Aorta (tissue), 5 donors: ENCODE results near the gene FAM110C. TPM values are rescaled to one million over a fixed set of nuclear protein-coding genes. Genes with fewer than 3 reads are reported as not detected.

Source experiments
- ATAC-seq: fragments of 200-7000 bp; cut with Tn5 transposase; one replicate; pipeline ENCODE4 v1.9.1; 2022; ENCODE audit warnings: moderate library complexity; ENCODE audit not compliant: low FRiP score
- DNase-seq, 2 donors: peaks; one replicate each; pipeline ENCODE4 v3.0.0-alpha.2; 2020
- H3K27ac ChIP-seq, 2 donors: one replicate each; pipeline ENCODE4 v1.5.1; 2013; ENCODE audit warnings: low read length in 2 of 2, mild to moderate bottlenecking in 2 of 2, moderate library complexity in 2 of 2, control low read depth in 1 of 2, inconsistent platforms in 1 of 2, low read depth in 1 of 2
- H3K27me3 ChIP-seq, 2 donors: one replicate each; pipeline ENCODE4 v1.6.1; 2013; ENCODE audit warnings: control low read depth in 1 of 2, low read length in 1 of 2, mild to moderate bottlenecking in 1 of 2, moderate library complexity in 1 of 2; ENCODE audit not compliant: insufficient read depth in 2 of 2, control insufficient read depth in 1 of 2
- H3K36me3 ChIP-seq, 2 donors: one replicate each; pipeline ENCODE4 v1.6.1; 2013; ENCODE audit warnings: control low read depth in 1 of 2, low read length in 1 of 2, mild to moderate bottlenecking in 1 of 2; ENCODE audit not compliant: insufficient read depth in 2 of 2, control insufficient read depth in 1 of 2
- H3K4me1 ChIP-seq, 2 donors: one replicate each; pipeline ENCODE4 v1.6.1; 2013; ENCODE audit warnings: low read length in 2 of 2, control low read depth in 1 of 2, mild to moderate bottlenecking in 1 of 2, moderate library complexity in 1 of 2; ENCODE audit not compliant: insufficient read depth in 2 of 2, control insufficient read depth in 1 of 2
- H3K4me3 ChIP-seq, 2 donors: one replicate each; pipeline ENCODE4 v1.5.1; 2013; ENCODE audit warnings: low read length in 2 of 2, control low read depth in 1 of 2, mild to moderate bottlenecking in 1 of 2
- H3K9me3 ChIP-seq: one replicate; pipeline ENCODE4 v1.6.1; 2013; ENCODE audit warnings: mild to moderate bottlenecking, low read length; ENCODE audit not compliant: control insufficient read depth
- WGBS, 2 donors: extraction: QIAGEN DNeasy Blood & Tissue Kit; methylation state at CpG; one replicate each; pipeline ENCODE4 v1.1.7; 2013; 5-methylcytosine and 5-hydroxymethylcytosine counted together
- intact Hi-C, 2 donors: fragments of 100-400 bp; cut with DNase I; formaldehyde crosslinking; loops; one replicate each; pipeline versions ENCODE4 v1.14.2 to v1.15.0; 2022
- long read RNA-seq, 2 donors: library from polyadenylated mRNA; unstranded; transcript quantifications; one replicate each; pipeline ENCODE4 v2.0.0, GENCODE V29; 2020 to 2021
- polyA plus RNA-seq, 2 donors: library from polyadenylated mRNA; stranded (reverse); fragments of 200-250 nt; gene quantifications; one replicate each; pipeline ENCODE4 v1.2.3, GENCODE V29; 2013
- total RNA-seq, 2 donors: library from RNA; stranded (reverse); fragmentation: NEBNext Ultra II Directional; extraction: Animal tissue kit (Norgen Biotek cat#: 25700); gene quantifications; one replicate each; pipeline ENCODE4 v1.2.1, GENCODE V29; 2021
- donor health status: healthy with polysubstance abuse.
- donor health status: Bipolar disorder and iron deficiency.
- donor health status: DM: no; HTN: no; CAD: no.
- donor health status: DM: no; HTN: no; CAD: no.
- donor health status: DM: yes; HTN: yes; CAD: no.

Gene FAM110C
- total RNA-seq (1 to 10 TPM; 3.3 to 3.4 TPM), polyA plus RNA-seq (1 to 10 TPM in 1 of 2 donors, under 1 TPM in 1; 1.00 to 4.5 TPM)
- long read RNA-seq, donor 1 = 0 reads
- long read RNA-seq, donor 2 = 0 reads

DNA sequence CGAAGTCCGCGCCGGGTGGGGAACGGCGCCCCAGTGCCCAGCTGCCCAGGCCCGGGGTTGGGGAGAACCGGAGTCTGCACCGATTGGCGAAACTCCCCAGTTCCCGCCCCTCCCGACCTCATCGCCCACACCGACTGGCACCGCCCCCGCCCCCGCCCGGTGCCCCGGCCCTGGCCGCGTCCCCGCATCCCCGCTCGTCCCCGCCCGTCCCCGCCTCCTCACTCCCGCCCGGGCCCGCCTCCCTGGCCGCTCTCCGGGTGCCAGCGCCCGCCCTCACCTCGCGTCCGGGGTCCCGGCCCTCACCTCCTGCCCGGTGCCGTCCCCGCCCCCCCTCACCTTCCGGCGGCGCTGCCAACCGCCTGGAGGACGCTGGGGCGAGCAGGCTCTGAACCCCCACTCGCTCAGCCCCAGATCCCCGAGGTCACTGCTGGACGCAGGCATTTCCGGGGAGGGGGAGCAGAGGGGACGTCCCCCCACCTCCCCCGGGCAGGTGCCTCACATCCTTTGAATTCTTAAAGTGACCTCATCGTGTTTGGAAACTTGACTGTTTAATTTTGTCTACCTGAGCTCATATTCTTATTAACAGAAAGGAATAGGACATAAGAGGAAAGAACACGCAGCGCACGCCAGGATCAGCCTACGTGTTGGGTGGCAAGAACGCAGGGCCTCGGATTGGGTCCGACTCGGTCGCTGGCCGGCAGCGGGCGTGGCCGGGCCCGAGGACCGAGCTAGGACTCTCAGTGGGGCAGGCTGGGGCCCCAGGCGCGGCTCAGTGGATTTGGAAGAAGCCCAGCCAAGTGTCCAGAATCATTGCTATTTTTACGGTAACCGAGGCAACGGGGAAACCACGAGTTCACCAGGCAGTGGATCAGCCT lies at the start of gene FAM110C:
Gene FAM110C, minus strand, starts transcription at position 35 of the 875 bp plus-strand sequence. CDS start 120 bp downstream, outside the sequence.
- Histone ChIP-seq H3K4me1 (peaks cover 0 to 2% of the 10 kb centered on the region in 2 donors), H3K36me3 (no peaks in the 10 kb centered on the region), H3K27me3 (no peaks in the 10 kb centered on the region), H3K9me3 (no peaks in the 10 kb centered on the region), H3K27ac (peak within 1 kb of the TSS; percentile 62 to 91), H3K4me3 (peak within 1 kb of the TSS; percentile 72 to 86)
- DNase-seq = peak; percentile 85 to 93
- intact Hi-C loops = no loop called here
- 1% methylated on average over 43 to 75 of the region's 75 CpGs for WGBS, 2 donors
- peak; percentile 89 for ATAC-seq

DNA sequence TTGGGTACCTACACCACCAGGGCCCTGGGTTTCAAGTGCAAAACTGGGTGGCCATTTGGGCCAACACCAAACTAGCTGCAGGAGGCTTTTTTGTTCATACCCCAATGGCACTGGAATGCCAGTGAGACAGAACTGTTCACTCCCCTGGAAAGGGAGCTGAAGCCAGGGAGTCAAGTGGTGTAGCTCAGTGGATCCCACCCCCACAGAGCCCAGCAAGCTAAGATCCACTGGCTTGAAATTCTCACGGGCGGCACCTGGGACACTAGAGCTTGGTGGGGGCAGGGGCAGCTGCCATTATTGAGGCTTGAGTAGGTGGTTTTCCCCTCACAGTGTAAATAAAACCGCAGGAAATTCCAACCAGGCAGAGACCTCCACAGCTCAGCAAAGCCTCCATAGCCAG lies 46.0 kb upstream of the FAM110C start:
- intact Hi-C loops = no loop called here
- Histone ChIP-seq H3K36me3 (no peaks in the 10 kb centered on the region), H3K9me3 (no peaks in the 10 kb centered on the region), H3K4me1 (no peaks in the 10 kb centered on the region), H3K27ac (no peak overlapping the region), H3K27me3 (no peaks in the 10 kb centered on the region), H3K4me3 (no peak overlapping the region)
- 62 to 82% methylated on average over 3 of the region's 3 CpGs for WGBS, 2 donors
- DNase-seq (no peak), ATAC-seq (no peak)

DNA sequence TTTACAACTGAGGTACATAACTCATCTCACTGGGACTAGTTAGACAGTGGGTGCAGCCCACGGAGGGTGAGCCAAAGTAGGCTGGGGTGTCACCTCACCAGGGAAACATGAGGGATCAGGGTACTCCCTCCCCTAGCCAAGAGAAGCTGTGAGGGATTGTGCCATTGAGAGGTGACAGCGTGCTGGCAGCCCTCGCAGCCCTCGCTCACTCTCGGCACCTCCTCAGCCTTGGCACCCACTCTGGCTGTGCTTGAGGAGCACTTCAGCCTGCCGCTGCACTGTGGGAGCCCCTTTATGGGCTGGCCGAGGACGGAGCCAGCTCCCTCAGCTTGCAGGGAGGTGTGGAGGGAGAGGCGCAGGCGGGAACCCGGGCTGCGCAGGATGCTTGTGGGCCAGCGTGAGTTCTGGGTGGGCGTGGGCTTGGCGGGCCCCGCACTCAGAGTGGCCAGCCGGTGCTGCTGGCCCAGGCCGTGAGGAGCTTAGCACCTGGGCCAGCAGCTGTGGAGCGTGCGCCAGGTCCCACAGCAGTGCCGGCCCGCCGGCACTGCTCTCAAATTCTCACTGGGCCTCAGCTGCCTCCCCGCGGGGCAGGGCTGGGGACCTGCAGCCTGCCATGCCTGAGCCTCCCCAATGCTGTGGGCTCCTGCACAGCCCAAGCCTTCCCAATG lies 44.5 kb upstream of the FAM110C start:
- 94% methylated on average over 23 to 25 of the region's 25 CpGs for WGBS, 2 donors
- Histone ChIP-seq H3K27me3 (no peaks in the 10 kb centered on the region), H3K9me3 (no peaks in the 10 kb centered on the region), H3K4me1 (no peaks in the 10 kb centered on the region), H3K36me3 (no peaks in the 10 kb centered on the region), H3K4me3 (no peak overlapping the region), H3K27ac (no peak overlapping the region)
- ATAC-seq = no peak
- no peak for DNase-seq
- intact Hi-C loops = no loop called here

- ATAC-seq = no peak
- H3K27me3 ChIP-seq = no peaks in the 10 kb centered on the region
- no peaks in the 10 kb centered on the region for H3K4me1 ChIP-seq
- H3K27ac ChIP-seq = no peak overlapping the region
- H3K4me3 ChIP-seq = no peak overlapping the region
- intact Hi-C loops = no loop called here
- H3K9me3 ChIP-seq = no peaks in the 10 kb centered on the region
- H3K36me3 ChIP-seq = no peaks in the 10 kb centered on the region
- DNase-seq = no peak
- WGBS, 2 donors = 84 to 86% methylated on average over 4 of the region's 4 CpGs
Measured at GRCh38 chr2:85761-86160, 39.5 kb upstream of the FAM110C start.

DNA sequence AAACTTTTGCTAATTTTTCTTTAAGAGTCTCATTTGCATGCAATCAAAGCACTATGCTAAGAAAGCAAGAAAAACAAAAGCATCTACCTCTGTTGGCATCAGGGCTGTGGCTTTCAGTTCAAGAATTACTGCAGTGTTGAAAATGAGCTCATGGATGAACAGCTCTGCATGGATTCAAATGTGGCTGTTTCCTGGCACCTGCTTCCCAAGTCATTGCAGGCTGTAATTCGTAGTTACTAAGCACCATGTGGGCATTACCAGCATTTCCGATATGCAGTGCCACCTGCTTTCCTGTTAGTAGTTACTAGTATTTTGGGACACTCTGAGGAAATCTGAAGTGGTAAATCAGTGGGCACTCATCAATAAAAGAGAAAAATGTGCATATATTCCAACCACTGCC lies 37.8 kb upstream of the FAM110C start:
- Histone ChIP-seq H3K27ac (no peak overlapping the region), H3K27me3 (no peaks in the 10 kb centered on the region), H3K9me3 (no peaks in the 10 kb centered on the region), H3K4me1 (no peaks in the 10 kb centered on the region), H3K36me3 (no peaks in the 10 kb centered on the region), H3K4me3 (no peak overlapping the region)
- no peak for DNase-seq
- 51 to 59% methylated on average over 2 of the region's 2 CpGs for WGBS, 2 donors
- no peak for ATAC-seq
- intact Hi-C loops = no loop called here

- Histone ChIP-seq H3K36me3 (no peaks in the 10 kb centered on the region), H3K27me3 (no peaks in the 10 kb centered on the region), H3K27ac (no peak overlapping the region), H3K4me3 (no peak overlapping the region), H3K9me3 (no peaks in the 10 kb centered on the region), H3K4me1 (no peaks in the 10 kb centered on the region)
- no peak for DNase-seq
- 76 to 79% methylated on average over 10 of the region's 10 CpGs for WGBS, 2 donors
- ATAC-seq = no peak
- intact Hi-C loops = no loop called here
Measured at GRCh38 chr2:80971-81736, 34.8 kb upstream of the FAM110C start.

DNA sequence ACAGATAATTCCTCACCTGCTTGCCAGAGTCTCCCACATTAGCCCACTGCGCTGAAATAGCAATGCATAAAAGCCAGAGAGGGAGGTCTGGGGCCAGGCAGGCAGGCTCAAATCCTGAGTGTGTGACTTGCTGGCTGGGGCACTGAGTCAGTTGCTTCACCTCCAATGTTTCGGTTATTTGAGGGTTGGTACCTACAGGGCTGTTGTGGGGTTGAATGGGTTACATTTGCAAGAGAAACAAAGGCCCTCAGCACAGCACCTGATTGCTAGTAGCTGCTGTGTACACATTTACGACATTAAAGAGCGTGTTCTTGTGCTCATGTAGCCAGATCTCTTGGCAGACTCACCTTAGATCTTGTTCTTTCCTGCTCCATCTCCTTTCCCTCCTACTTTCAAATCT lies 34.1 kb upstream of the FAM110C start:
- Histone ChIP-seq H3K27ac (no peak overlapping the region), H3K4me3 (no peak overlapping the region), H3K9me3 (no peaks in the 10 kb centered on the region), H3K36me3 (no peaks in the 10 kb centered on the region), H3K4me1 (no peaks in the 10 kb centered on the region), H3K27me3 (no peaks in the 10 kb centered on the region)
- ATAC-seq (no peak), DNase-seq (no peak)
- intact Hi-C loops = no loop called here
- WGBS, 2 donors = 64 to 66% methylated on average over 4 of the region's 4 CpGs

DNA sequence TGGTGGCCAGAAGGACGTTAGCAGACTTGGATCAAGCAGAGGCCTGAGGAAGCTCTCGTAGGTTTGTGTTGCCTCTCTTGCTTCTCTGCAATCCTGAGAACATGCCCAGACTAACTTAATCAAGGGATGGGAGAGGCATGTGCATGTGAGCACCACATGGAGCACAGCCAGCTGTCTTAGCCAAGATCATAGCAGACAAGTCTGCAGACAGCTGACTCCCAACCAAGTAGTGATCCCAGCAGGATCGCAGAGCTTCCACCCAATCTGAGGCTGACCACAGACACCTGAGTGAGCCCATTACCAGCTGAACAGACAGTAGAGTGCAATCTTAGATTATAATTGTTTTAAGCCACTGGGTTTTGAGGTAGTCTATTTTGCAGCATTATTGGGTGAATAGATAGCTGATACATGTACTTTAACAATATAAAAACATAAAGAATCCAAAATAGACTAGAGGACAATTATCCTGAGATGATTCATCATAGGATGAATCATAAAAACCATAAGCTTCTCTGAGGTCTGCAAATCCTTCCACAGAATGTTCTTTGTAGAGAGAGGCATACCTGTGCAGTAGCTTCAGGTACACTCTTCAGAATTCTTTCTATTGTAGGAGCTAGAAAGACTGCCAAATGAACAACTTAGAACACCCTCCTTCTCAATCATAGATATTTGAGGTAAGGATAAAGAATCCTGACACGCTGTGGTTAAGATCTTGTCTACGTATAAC lies 25.2 kb upstream of the FAM110C start:
- no peaks in the 10 kb centered on the region for H3K9me3 ChIP-seq
- H3K27me3 ChIP-seq = no peaks in the 10 kb centered on the region
- H3K4me1 ChIP-seq = no peaks in the 10 kb centered on the region
- no peak overlapping the region for H3K27ac ChIP-seq
- DNase-seq = no peak
- ATAC-seq = no peak
- intact Hi-C loops = no loop called here
- WGBS, 2 donors = 81 to 82% methylated on average over 5 of the region's 5 CpGs
- H3K4me3 ChIP-seq = no peak overlapping the region
- H3K36me3 ChIP-seq = no peaks in the 10 kb centered on the region
